PC-3 (cell line): ENCODE data around the gene CPEB4.

Experiments
- CTCF ChIP-seq: fragments of 300-600 bp; sonication (generic); conservative IDR thresholded peaks from 2 replicates; pipeline ENCODE4 v1.5.1; 2017; ENCODE audit warnings: antibody characterized with exemption, low read depth, mild to moderate bottlenecking, low read length
- EZH2 ChIP-seq: fragments of 300-600 bp; sonication (generic); IDR thresholded peaks from one replicate; pipeline ENCODE4 v1.6.1; 2017; ENCODE audit warnings: antibody characterized with exemption, mild to moderate bottlenecking, low read length; ENCODE audit not compliant: unreplicated experiment
- EZH2phosphoT487 ChIP-seq: fragments of 300-600 bp; sonication (generic); IDR thresholded peaks from 2 replicates; pipeline ENCODE4 v1.6.1; 2018; ENCODE audit warnings: mild to moderate bottlenecking, antibody characterized with exemption, low read length, borderline replicate concordance

- TF ChIP-seq CTCF (no peak), EZH2 (no peak), EZH2phosphoT487 (no peak)
Observed at GRCh38 chr5:173923218-173924095, 35.3 kb downstream of the CPEB4 start.
